Activated CD4-positive, alpha-beta T cell treated with anti-CD3 and anti-CD28 coated beads, Interleukin-2, amount 50 U/mL, for 24 hours (primary cell): ENCODE measurements around the gene MYH2.

Source experiments
- DNase-seq, 2 donors: peaks; one replicate each; pipeline ENCODE4 v3.0.0-alpha.2; 2020; ENCODE audit warnings: low read depth in 1 of 2, low spot score in 1 of 2

MYH2 gene

GRCh38 chr17:10516638-10517037, 32.8 kb downstream of the MYH2 start:
- no peak for DNase-seq

- no peak for DNase-seq
Measured at GRCh38 chr17:10516065-10516464, 33.4 kb downstream of the MYH2 start.

- DNase-seq: no peak
Measured at GRCh38 chr17:10513299-10514067, 36.0 kb downstream of the MYH2 start.

GRCh38 chr17:10512856-10513255, 36.6 kb downstream of the MYH2 start:
- DNase-seq: no peak

GRCh38 chr17:10499950-10500349, 49.5 kb downstream of the MYH2 start:
- no peak for DNase-seq

GRCh38 chr17:10492004-10492403, 57.5 kb downstream of the MYH2 start:
- no peak for DNase-seq

- no peak for DNase-seq
Measured at GRCh38 chr17:10482252-10482651, 67.2 kb downstream of the MYH2 start.

GRCh38 chr17:10477701-10478100, 71.8 kb downstream of the MYH2 start:
- no peak for DNase-seq

- DNase-seq: no peak
Measured at GRCh38 chr17:10474536-10474935, 74.9 kb downstream of the MYH2 start.

- DNase-seq: no peak
Measured at GRCh38 chr17:10471858-10472257, 77.6 kb downstream of the MYH2 start.
